ENCODE results near the gene CES2.
A peak's percentile ranks its signal among the peaks of the same experiment; 100 is the strongest.
"Not testable (repeated sequence)": the region's sequence is repeated elsewhere in the genome, so short reads cannot be mapped to it uniquely, and the experiment has no call there.

The CES2 gene

GRCh38 chr16:66958857-66959703, 23.8 kb downstream of the CES2 start:
- no peak for DNase-seq

GRCh38 chr16:66959704-66960161, 24.4 kb downstream of the CES2 start:
- no peak for DNase-seq

DNA sequence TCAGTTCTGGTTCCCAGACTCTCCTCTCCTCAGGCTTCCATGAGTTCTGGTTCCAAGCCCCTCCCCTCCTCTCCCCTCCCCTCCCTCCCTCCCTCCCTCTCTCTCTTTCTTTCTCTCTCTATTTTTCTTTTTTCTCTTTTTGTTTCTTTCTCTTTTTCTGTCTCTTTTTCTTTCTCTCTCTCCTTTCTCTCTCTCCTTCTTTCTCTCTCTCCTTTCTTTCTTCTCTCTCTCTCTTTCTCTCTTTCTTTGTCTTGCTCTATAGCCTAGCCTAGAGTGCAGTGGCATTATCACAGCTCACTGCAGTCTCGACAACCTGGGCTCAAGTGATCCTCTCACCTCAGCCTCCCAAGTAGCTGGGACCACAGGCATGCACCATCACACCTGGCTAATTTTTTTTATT, 25.0 kb downstream of the CES2 start:
- no peak for DNase-seq

- peak; percentile 75 for DNase-seq
Observed at GRCh38 chr16:66961065-66961744, 25.9 kb downstream of the CES2 start, which contains the start of gene CES3. TSS of gene CES3 (plus strand) at chr16:66961266. CDS start at chr16:66961308, 42 bp downstream.

DNA sequence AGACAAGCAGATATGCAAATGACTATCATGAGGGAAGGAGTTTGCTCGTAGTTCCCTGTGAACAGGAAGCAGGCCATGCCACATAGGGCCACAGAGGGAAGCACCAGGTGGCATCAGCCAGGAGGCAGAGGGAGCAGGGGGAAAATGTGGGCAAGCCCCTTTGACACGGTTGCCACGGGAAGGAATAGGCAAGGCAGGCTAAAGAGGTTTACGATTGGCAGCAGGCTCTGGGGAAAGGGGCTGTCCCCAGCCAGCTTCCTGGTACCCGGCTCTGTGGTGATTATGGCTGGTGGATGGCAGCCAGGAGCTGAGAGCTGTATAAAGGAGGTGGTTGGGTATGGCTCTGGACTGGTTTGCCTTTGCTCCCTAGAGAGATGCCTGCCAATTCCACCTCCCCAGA, 26.6 kb downstream of the CES2 start:
- DNase-seq = no peak

DNA sequence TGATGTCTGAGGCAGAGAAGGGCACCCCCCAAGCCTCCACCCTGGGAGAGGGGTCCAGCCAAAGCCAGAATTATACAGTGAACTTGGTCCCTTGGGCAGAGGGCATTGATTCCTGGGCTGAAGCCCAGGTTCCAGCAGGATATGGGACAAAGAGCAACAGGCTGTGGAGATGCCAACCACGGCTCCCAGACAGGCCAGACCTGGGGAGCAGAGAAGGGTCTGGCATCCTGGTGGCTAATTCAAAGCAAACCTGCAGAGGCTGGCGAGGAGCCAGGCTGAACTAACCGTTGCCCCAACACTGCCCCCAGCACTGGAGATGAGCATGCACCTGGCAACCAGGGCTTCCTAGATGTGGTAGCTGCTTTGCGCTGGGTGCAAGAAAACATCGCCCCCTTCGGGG, 28.7 kb downstream of the CES2 start:
- DNase-seq = no peak

DNA sequence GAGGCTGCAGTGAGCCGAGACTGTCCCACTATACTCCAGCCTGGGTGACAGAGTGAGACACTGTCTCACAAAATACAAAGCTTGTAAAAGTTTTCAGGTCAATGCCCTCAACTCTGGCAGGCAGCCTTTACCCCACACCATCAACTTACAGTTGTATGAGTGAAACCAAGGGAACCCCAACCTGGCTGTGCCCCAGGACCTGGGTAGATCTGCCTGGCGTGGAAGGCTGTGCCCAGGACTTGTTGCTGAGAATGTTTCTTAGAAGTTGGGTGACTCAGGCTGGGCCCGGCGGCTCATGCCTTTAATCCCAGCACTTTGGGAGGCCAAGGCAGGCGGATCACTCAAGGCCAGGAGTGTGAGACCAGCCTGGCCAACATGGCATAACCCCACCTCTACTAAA, 33.5 kb downstream of the CES2 start:
- no peak for DNase-seq

DNA sequence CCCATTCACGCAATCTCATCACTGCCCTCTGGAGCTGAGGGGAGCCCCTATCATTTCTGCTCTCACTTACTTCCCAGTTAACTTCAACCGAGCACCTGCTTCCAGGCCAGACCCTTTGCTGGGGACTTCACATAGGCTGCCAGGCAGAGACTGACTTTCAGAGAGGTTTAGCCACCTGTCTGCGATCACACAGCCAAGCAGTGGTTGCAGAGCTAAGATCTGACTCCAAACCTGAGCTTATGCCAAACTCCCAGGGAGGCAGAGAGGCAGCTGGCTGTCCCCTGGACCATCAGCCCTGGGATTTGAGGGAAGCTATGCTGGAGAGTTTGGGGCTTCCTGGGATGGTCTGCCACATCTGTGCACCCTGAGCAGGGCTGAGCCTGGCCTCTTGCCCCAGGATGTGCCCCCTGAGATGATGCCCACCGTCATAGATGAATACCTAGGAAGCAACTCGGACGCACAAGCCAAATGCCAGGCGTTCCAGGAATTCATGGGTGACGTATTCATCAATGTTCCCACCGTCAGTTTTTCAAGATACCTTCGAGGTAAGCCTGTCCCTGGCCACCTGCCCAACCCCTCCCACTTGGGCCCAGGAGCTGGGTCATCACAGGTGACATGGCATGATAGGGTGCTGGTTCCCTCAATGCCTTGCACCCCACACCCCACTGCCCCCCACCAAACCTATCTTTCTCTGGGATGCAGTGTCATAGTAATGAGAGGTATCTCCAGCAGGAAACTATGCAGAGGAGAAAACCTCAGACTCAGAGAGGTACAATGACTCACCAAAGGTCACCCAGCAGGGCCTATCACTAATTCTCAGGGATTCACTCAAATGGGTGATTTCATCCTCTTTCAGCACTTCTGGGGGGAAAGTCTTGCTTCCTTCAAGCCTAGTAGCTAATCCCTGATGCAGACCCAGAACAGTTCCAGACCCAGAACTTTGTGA, 35.7 kb downstream of the CES2 start:
- no peak for DNase-seq

GRCh38 chr16:66972983-66973382, 37.7 kb downstream of the CES2 start:
- no peak for DNase-seq

GRCh38 chr16:66973716-66974115, 38.4 kb downstream of the CES2 start:
- DNase-seq = no peak

GRCh38 chr16:66974156-66974931, 39.0 kb downstream of the CES2 start:
- not testable (repeated sequence) for DNase-seq

GRCh38 chr16:66974932-66975246, 39.6 kb downstream of the CES2 start:
- DNase-seq = not testable (repeated sequence)

DNA sequence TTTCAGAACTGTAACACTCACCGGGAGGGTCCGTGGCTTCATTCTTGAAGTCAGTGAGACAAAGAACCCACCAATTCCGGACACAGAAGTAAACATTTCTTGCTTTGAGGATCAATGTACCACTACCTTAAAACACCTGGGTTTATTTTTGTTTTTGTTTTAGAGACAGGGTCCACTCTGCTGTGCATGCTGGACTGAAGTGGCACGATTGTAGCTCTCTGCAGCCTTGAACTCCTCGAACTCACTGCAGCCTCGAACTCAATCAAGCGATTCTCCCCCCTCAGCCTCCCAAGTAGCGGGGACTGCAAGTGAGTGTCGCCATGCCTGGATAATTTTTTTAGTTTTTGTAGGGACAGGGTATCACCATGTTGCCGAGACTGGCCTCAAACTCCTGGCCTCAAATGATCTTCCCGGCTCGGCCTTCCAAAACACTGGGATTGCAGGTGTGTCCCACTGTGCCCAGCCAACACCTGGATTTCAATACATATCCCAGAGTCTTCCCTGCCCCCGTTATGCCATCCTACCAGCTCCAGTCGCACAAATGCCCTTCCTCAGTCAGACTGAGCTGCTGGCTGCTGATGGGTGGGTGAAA, 40.1 kb downstream of the CES2 start:
- DNase-seq = no peak

DNA sequence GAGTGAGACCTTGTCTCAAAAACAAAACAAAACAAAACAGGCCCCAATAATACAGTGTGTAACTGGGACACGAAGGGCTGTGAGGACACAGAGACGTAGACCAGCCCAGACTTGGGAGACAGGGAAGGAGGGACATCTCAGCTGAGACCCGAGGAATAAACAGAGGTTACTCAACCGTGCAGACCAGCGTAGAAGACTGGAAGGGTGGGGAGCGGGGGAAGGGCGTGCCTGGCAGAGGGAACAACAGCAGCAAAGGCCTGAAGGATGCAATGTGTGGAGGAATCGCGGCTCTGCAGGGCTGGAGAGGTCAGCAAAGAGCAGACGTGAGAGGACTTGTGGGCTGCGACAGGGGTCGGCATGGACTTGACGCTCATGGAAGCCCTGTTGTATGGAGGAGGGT, 41.4 kb downstream of the CES2 start:
- no peak for DNase-seq

GRCh38 chr16:66977341-66978113, 42.2 kb downstream of the CES2 start:
- peak; percentile 74 for DNase-seq

GRCh38 chr16:66979011-66979717, 43.8 kb downstream of the CES2 start:
- DNase-seq = no peak

DNA sequence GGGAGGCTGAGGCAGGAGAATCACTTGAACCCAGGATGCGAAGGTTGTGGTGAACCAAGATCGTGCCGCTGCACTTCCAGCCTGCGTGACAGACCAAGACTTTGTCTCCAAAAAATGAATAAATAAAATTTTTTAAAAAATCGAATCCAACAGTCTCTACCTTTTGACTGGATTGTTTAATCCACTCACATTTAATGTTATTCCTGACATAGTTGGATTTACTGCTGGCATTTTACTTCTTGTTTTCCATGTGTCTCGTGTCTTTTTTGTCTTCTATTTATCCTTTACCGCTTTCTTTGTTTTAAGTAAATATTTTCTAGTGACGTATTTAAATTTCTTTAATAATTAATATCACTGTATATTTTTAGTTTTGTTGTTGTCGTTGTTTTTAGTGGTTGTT, 47.7 kb downstream of the CES2 start:
- no peak for DNase-seq

- no peak for DNase-seq
Observed at GRCh38 chr16:66984892-66985311, 49.6 kb downstream of the CES2 start.

DNA sequence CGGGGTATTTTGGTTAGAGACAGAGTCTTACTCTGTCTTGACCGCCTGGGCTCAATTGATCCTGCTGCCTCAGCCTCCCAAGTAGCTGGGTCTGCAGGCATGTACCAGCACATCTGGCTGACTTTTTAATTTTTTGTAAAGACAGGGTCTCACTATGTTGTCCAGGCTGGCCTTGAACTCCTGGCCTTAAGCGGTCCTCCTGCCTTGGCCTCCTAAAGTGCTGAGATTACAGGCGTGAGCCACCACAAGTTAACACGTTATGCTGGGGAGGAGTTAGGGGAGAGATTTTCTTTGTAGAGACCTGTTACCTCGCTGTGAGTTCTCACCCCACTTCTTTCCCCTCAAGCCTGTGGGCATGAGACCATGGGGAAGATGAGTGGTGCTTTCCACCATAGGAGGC, 51.2 kb downstream of the CES2 start:
- DNase-seq = no peak

DNA sequence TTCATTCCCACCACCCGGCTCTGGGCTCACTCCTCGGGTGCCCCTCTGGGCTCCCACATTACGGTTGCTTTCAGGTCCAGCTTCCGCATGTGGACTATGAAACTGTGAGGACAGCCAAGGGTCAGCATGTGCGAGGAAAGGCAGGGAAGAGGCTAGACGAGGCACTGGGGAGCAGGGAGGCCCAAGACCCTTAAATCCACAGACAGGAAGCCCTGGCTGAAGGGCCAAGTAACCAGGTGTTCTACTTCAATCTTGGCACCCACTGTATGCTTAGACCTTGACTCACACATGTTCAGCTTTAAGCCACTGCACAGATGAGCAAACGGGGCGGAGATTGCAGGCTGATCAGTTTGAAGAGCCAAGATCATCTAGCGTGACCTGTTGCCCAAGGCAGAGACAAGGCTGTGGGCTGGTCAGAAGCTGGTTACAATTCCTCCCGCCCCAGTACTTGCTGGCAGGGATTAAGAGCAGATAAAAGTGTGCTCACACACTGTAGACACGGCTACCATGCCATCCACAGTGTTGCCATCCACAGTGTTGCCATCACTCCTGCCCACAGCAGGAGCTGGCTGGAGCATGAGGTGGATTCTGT, 53.0 kb downstream of the CES2 start, which contains the start of gene CES4A:
Gene CES4A, plus strand, starts transcription at position 393 of the 592 bp plus-strand sequence. Its CDS starts 184 bp downstream, at position 577.
- no peak for DNase-seq
